K562 (cell line): ENCODE results near the gene PLA2G2E.

ENCODE experiments used
- ADNP ChIP-seq: fragments of 200-800 bp; sonication (Bioruptor generic); IDR thresholded peaks from 2 replicates; pipeline ENCODE4 v1.6.1; 2016; ENCODE audit warnings: missing genetic modification characterization, missing compliant biosample characterization
- KAT2B ChIP-seq: IDR thresholded peaks from one replicate; pipeline ENCODE4 v1.6.1; 2012; ENCODE audit warnings: low read depth, mild to moderate bottlenecking, control low read depth, inconsistent platforms, low read length, moderate library complexity
- SREBF1 ChIP-seq: fragments of 150-350 bp; IDR thresholded peaks from 2 replicates; pipeline ENCODE4 v1.6.1; 2014; ENCODE audit warnings: antibody characterized with exemption, low read depth, low read length, borderline replicate concordance
- ZBTB5 ChIP-seq: fragments of 450-650 bp; IDR thresholded peaks from 2 replicates; pipeline ENCODE4 v1.6.1; 2017; ENCODE audit warnings: antibody characterized with exemption
- TF ChIP-seq, protein P1 (sequence below): fragments of 450-650 bp; conservative IDR thresholded peaks from 2 replicates; pipeline ENCODE4 v1.6.1; 2016; ENCODE audit warnings: missing genetic modification characterization, low read depth, mild to moderate bottlenecking, missing compliant biosample characterization, moderate library complexity
- TF ChIP-seq, protein P2 (sequence below): fragments of 450-650 bp; IDR thresholded peaks from 2 replicates; pipeline ENCODE4 v1.6.1; 2017; ENCODE audit warnings: antibody characterized with exemption, mild to moderate bottlenecking

GRCh38 chr1:19941206-19941568 lies 17.8 kb upstream of the PLA2G2E start:
- TF ChIP-seq KAT2B (no peak), SREBF1 (no peak), ZBTB5 (no peak), ADNP (tag) (no peak)
- TF ChIP-seq, protein P1, sequence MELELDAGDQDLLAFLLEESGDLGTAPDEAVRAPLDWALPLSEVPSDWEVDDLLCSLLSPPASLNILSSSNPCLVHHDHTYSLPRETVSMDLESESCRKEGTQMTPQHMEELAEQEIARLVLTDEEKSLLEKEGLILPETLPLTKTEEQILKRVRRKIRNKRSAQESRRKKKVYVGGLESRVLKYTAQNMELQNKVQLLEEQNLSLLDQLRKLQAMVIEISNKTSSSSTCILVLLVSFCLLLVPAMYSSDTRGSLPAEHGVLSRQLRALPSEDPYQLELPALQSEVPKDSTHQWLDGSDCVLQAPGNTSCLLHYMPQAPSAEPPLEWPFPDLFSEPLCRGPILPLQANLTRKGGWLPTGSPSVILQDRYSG (tag), result no peak
- TF ChIP-seq, protein P2, sequence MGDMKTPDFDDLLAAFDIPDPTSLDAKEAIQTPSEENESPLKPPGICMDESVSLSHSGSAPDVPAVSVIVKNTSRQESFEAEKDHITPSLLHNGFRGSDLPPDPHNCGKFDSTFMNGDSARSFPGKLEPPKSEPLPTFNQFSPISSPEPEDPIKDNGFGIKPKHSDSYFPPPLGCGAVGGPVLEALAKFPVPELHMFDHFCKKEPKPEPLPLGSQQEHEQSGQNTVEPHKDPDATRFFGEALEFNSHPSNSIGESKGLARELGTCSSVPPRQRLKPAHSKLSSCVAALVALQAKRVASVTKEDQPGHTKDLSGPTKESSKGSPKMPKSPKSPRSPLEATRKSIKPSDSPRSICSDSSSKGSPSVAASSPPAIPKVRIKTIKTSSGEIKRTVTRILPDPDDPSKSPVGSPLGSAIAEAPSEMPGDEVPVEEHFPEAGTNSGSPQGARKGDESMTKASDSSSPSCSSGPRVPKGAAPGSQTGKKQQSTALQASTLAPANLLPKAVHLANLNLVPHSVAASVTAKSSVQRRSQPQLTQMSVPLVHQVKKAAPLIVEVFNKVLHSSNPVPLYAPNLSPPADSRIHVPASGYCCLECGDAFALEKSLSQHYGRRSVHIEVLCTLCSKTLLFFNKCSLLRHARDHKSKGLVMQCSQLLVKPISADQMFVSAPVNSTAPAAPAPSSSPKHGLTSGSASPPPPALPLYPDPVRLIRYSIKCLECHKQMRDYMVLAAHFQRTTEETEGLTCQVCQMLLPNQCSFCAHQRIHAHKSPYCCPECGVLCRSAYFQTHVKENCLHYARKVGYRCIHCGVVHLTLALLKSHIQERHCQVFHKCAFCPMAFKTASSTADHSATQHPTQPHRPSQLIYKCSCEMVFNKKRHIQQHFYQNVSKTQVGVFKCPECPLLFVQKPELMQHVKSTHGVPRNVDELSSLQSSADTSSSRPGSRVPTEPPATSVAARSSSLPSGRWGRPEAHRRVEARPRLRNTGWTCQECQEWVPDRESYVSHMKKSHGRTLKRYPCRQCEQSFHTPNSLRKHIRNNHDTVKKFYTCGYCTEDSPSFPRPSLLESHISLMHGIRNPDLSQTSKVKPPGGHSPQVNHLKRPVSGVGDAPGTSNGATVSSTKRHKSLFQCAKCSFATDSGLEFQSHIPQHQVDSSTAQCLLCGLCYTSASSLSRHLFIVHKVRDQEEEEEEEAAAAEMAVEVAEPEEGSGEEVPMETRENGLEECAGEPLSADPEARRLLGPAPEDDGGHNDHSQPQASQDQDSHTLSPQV, result no peak
